ENCODE results near the gene LHFPL2.
A peak's percentile ranks its signal among the peaks of the same experiment; 100 is the strongest.

The LHFPL2 gene

DNA sequence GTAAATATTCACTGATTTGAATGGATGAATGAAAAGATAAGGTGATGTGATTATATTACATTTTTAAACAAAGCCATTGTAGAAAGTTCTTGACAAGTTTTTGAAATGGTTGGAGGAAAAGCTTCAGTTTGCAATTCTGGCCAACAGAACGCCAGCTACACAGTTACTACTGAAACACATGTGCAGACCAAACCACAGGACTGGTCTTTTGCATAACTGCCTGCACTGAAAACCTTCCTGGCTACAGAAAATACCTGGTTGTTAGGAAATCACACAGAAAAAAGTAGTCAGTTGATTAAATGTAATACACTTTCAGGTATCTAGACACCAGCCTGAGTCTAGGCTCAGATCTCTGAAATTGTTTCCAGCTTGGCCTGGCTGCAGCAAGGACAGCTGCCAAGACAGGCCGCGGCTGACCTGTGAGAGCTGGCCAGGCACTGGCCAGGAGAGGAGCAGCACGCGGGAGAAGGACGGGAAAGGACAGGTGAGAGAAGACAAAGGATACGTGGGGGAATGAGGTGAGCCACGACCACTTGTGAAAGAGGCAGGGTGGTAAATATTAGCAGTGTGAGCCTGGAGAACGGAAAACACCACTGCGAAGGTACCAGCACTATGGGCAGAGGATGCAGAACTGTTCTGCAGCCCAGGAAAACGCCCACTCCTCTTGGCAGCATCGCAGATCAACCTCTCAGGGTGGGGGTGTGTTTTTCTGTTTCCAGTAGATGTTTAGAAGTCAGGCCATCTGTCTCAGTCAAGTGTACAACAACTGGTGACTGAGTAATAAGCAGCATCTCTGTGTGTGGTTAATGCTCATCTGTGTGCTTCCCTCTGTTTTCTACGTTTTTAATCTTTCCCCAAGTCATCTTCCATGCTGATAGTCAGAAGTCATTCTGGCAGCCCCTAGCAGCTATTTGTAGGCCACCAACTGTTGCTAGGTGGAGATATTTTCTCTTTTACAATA is 150.7 kb downstream of the LHFPL2 start:
- H3K4me1 ChIP-seq (ENCODE audit: control insufficient read depth in 1 of 2, insufficient read depth in 1 of 2, low read depth in 1 of 2, low read length in 1 of 2): peaks cover 52% of the 10 kb centered on the region in 2 experiments
- H3K27ac ChIP-seq: peak overlapping the region; percentile 34
- H3K9me3 ChIP-seq: no peaks in the 10 kb centered on the region
- H3K4me3 ChIP-seq (ENCODE audit: low read depth in 1 of 2, low read length in 1 of 2): no peak overlapping the region
- H3K36me3 ChIP-seq: no peaks in the 10 kb centered on the region
- TF ChIP-seq CTCF (IDR thresholded peaks at IDR 0.05): no peak
- no peaks in the 10 kb centered on the region for H3K27me3 ChIP-seq

- peaks cover 40 to 42% of the 10 kb centered on the region in 2 experiments for H3K4me1 ChIP-seq (ENCODE audit: control insufficient read depth in 1 of 2, insufficient read depth in 1 of 2, low read depth in 1 of 2, low read length in 1 of 2)
- no peaks in the 10 kb centered on the region for H3K27me3 ChIP-seq
- H3K27ac ChIP-seq: no peak overlapping the region
- no peak for TF ChIP-seq CTCF (IDR thresholded peaks at IDR 0.05)
- H3K36me3 ChIP-seq: no peaks in the 10 kb centered on the region
- no peaks in the 10 kb centered on the region for H3K9me3 ChIP-seq
- H3K4me3 ChIP-seq (ENCODE audit: low read depth in 1 of 2, low read length in 1 of 2): no peak overlapping the region
Measured at GRCh38 chr5:78496373-78496772, 152.2 kb downstream of the LHFPL2 start.

- TF ChIP-seq CTCF (IDR thresholded peaks at IDR 0.05): no peak
- Histone ChIP-seq H3K9me3 (no peaks in the 10 kb centered on the region), H3K27ac (no peak overlapping the region), H3K27me3 (no peaks in the 10 kb centered on the region), H3K4me3 (ENCODE audit: low read depth in 1 of 2, low read length in 1 of 2) (no peak overlapping the region), H3K36me3 (no peaks in the 10 kb centered on the region), H3K4me1 (ENCODE audit: control insufficient read depth in 1 of 2, insufficient read depth in 1 of 2, low read depth in 1 of 2, low read length in 1 of 2) (peaks cover 34 to 36% of the 10 kb centered on the region in 2 experiments)
Measured at GRCh38 chr5:78495800-78496199, 152.8 kb downstream of the LHFPL2 start.

- Histone ChIP-seq H3K4me1 (ENCODE audit: control insufficient read depth in 1 of 2, insufficient read depth in 1 of 2, low read depth in 1 of 2, low read length in 1 of 2) (peaks cover 37 to 42% of the 10 kb centered on the region in 2 experiments), H3K9me3 (no peaks in the 10 kb centered on the region), H3K27me3 (no peaks in the 10 kb centered on the region), H3K27ac (no peak overlapping the region), H3K36me3 (no peaks in the 10 kb centered on the region), H3K4me3 (ENCODE audit: low read depth in 1 of 2, low read length in 1 of 2) (no peak overlapping the region)
- TF ChIP-seq CTCF (IDR thresholded peaks at IDR 0.05): no peak
Measured at GRCh38 chr5:78492650-78493049, 155.9 kb downstream of the LHFPL2 start.

- no peak overlapping the region for H3K4me3 ChIP-seq (ENCODE audit: low read depth in 1 of 2, low read length in 1 of 2)
- TF ChIP-seq CTCF (IDR thresholded peaks at IDR 0.05): no peak
- H3K4me1 ChIP-seq (ENCODE audit: control insufficient read depth in 1 of 2, insufficient read depth in 1 of 2, low read depth in 1 of 2, low read length in 1 of 2): peaks cover 38 to 41% of the 10 kb centered on the region in 2 experiments
- no peaks in the 10 kb centered on the region for H3K36me3 ChIP-seq
- no peaks in the 10 kb centered on the region for H3K27me3 ChIP-seq
- H3K9me3 ChIP-seq: no peaks in the 10 kb centered on the region
- no peak overlapping the region for H3K27ac ChIP-seq
Measured at GRCh38 chr5:78492224-78492623, 156.3 kb downstream of the LHFPL2 start.
